KG1 (cell line): ENCODE data around the gene BAIAP2L2.

Experiments
- DNase-seq: peaks from one replicate; lab custom pipeline; 2025; lab: John Stamatoyannopoulos, UW

Gene BAIAP2L2

DNA sequence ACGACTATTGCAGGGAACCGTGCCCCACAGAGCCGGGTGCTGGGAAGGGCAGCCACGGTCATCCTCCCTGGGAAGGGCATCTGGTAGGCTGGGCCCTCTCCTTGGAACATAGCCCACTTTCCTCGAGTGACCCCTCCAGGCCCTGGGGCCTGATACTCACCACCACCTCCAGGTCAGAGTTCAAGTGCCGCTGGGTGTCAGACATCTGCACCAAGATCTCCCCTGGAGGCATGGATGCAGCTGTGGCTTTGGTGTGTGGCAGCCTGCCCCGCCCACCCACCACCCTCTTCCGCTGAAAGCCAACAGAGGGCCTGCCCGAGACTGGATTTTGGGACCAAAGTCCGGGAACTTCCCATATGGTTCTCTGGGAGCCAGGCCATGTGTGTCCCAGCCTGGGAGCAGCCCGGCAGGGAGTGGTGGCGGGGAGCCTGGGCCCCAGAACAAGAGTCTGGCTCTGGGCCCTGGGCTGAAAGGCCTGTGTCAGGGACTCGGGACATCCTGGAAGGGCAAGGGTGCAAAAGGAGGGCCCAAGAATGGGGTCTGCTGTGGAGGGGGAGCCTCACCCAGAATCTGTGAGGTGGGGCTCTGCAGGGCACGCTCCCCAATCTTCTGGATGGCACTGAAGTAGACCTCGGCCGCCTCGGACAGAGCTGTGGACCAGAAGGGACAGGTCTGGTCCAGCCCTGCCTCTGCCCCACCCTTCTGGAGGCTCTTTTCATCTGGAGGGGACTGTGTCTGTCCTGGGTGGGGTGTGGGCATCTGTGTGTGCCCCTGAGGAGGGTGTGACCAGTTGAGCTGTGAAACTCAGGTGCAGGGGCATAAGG lies 2.6 kb downstream of the BAIAP2L2 start:
- DNase-seq, result no peak

DNA sequence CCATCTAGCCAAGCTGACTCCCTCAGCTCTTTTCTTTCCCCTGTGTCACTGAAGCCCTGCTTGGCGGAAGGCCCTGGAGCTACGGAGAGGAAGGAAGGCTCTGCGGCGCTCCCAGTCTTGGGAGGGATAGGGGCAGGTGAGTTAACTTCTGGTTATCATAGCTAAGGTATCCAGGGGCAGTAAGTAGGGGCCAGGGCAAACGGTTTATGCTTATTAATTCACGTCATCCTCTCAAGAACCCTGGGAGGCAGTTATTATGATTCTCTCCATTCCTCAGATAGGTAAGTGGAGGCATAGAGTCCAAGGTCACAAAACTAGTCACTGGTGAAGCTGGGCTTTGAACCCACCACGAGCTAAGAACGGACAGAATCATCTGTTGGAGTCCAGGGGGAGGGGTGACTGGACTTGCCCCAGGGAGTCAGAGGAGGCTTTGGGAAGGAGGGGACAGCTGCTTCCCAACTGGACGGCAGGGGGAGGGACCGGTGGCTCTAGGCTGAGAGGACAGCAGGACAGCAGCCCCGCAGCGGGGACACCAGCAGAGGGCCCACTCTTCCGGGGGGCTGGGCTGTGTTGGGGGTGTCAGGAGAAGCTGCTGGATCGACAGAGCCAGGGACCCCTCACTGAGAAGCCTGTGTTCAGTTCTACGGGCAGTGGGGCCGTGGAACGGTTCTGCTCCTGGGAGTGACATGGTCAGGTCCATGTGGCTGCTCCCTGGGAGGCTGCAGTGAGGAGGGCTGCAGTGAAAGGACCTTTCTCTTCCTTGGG lies 3.5 kb downstream of the BAIAP2L2 start:
- DNase-seq, result no peak

DNA sequence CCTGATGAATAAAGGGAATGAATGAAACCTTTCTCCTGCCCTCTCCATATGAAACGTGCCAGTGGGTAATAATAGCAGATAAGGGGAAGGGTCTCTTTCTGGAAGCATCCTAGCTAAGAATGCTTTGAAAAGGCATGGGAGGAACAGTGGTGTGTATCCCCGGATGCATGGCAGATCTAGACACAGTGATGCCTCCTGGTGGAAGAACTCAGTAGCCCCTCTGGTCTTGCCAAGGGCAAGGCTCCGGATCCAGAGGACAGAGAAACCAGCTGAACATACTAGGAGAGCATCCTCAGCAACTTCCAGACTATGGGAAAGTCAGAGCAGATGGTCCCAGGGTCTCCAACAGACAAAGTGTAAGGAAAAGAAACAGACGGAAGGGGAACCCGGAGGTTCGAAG lies 6.4 kb downstream of the BAIAP2L2 start:
- DNase-seq, result no peak

DNA sequence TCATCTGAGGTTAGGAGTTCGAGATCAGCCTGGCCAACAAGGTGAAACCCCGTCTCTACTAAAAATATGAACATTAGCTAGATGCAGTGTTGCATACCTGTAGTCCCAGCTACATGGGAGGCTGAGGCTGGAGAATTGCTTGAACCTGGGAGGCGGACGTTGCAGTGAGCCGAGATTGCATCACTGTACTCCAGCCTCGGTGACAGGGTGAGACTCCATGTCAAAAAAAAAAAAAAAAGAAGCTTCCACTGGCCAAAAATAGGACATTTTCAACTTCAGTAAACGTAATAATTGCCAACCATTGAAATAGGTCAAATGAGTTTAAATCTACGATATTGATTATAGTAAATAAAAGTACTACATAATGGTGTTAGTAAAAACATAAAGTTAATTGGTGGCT lies 6.8 kb downstream of the BAIAP2L2 start:
- DNase-seq, result no peak

DNA sequence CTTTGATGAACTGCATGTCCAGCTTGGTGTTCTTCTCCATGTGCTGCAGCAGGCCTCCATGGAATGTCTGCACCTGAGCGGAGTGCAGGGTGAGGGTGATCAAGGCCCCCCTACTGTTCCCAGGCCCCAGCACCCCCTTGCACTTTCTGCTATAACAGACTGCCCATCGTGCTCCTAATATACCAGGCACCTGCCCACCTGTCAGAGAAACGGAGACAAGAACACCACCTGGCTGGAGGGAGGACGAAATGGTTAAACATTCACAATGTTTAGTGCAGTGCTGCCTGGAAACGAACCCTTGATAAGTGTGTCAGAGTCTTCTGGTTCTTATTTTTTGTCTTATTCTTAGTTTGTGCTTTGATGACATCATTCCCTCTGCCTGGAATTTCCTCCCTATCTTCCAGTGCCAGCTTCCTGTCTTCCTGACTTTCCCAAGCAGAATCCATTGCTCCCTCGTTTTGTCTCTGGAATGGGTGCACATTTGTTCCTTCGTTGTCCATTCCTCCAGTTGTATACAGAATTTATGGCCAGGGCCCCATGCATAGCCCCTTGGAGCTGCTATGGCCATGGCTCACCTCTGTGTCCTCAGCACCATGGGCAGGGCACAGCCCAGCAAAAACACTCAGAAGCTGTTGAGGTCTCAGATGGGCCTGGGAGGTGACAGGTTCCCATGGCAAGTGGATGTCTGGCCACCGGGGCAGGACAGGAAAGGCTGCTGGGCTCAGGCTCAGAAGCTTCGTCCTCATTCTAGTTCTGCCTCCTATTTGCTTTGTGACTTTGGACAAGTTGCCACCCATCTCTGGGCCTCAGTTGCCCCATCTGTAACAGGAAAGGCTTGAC lies 11.9 kb downstream of the BAIAP2L2 start:
- DNase-seq, result no peak

DNA sequence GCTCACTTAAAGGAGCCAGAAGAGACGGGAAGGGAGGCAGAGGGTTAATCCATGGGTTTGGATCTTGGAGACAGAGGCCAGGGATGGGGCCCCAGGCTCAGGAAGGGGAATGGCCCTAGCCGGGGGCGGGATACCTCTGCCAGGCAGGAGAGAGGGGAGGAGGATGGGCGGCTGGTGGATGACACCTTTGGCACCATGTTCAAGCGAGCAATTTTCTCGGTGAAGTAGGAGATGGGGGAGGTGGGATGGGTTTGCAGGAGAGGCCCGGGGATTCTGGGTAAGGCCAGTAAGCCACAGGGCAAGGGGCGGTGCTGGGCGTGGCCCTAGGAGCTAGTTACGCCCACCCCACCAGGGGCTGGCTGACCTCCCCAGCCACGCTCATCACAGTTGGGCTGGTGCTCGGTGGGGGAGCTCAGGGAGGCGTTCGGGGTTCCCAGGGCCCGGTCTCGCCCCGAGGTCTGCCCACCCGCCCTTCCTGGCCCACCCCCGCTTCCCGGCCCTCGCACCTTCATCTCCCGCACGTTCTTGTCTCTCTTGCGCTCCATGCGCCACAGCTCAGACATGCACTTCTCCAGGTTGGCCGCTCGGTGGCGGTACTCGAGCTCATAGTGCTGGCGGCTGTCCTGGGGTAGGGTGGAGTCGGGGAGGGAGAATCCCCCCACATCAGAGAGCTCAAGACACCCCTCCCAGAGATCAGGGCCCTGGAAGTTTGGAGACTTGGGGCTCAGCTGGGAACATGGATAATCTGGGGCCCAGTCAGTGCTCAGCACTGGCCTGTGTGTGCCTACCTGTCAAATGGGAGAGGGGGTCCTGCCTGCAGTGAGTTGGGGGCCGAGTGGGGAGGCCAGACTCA lies 12.7 kb downstream of the BAIAP2L2 start:
- no peak for DNase-seq

DNA sequence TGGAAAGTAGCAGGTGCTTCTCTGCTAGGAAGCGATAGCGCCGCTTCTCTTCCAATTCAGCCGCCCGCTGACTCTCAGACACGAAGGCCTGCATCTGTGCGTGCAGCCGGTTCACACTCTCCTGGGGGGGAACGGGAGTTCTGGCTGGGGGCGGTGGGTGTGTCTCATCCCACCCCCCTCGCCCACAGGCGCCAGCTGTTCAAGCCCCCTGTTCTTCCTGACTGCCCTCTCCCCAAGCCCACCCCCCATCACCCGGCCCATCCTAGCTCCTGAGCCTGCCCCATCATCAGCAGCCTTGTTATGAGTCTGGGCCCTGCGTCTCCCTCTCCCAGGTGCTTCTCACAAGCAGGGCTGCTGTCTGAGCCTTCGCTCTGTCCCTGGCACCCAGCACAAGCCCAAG lies 13.4 kb downstream of the BAIAP2L2 start:
- no peak for DNase-seq

DNA sequence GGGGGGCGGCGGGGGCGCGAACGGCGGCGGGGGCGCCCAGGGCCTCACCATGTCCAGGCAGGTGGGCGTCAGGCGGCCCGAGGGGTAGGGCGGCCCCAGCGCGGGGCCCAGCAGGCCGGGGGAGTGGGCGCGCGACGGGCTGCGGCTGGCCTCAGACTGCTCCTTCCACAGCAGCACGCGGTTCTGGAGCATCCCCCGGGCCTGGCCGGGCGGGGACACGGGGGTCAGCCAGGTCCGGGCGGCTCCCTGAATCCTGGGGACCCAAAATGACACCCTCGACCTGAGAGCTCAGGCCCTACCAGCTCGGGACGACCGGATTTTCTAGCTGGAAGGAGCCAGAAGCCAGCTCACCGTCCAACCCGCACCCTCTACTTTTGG lies 21.0 kb downstream of the BAIAP2L2 start:
- DNase-seq, result no peak

DNA sequence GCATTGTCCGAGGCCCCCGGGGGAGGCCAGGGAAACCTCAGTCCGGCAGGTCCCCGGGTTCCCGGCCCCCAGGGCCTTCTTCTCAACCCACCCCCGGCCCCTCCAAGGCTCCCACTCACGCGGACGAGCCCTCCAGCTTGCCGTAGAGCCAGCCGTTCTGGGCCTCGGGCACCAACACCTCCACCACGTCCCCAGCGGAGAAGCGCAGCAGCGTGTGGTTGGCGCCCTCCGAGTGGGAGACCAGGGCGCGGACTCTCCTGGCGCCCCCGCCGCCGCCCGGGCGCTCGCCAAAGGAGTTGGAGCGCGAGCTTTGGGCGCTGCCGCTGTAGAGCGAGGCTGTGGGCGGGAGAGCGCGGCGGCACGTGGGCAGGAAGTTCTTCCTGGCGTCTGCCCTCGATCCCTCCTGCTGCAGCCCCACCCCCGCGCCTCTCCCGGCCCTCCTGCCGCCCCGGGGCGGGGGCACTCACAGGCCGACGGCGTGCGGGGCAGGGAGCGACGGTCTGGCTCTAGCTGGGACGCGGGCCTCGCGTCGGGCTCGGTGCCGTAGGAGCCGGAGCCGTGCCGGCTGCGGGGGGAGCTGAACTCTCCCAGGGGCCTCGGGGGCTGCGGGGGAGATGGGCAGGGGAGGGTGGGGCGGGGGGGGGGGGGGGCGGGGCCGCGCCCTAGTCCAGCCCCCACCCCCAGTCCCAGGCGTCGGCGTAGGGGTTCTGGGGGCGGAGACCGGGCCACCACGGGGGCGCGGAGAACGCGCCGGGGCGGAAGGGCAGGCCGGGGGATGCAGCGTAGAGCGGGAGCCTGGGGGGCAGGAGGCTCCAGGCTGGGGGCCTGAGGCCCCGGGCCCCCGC lies 21.6 kb downstream of the BAIAP2L2 start:
- DNase-seq, result no peak

DNA sequence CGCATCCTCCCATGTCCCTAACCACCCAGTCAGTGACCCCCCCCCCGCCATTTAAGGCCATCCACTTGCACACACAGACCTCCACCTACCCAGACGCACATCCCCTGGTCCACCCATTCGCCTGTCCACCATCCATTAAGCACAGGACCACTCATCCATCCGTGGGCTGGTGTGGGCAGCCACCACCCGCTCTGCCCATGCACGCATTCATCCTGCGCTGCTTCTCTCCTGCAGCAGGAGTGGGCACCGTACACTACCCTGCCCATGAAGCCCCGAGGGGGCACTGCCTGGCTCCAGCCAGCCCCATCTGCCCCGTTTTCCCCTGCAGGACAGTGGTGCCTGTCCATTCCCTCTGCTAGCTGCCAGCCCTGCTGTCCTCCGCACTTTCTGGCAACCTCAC lies 22.6 kb downstream of the BAIAP2L2 start:
- no peak for DNase-seq

DNA sequence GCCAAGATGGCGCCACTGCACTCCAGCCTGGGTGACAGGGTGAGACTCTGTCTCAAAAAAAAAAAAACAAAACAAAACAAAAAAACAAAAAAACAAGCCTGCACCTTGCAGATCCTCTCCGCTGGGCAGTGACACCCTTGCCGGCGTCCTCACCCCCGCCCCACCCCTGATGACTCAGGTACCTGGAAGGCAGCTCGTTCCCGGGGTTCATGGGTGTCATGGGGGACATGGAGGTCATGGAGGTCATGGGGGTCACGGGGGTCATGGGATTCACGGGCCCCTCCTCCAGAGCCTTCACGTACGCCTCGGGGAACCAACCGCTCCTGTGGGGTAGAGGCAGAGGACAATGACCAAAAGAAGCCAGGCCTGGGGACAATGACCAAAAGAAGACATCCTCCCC lies 23.5 kb downstream of the BAIAP2L2 start:
- DNase-seq, result no peak

DNA sequence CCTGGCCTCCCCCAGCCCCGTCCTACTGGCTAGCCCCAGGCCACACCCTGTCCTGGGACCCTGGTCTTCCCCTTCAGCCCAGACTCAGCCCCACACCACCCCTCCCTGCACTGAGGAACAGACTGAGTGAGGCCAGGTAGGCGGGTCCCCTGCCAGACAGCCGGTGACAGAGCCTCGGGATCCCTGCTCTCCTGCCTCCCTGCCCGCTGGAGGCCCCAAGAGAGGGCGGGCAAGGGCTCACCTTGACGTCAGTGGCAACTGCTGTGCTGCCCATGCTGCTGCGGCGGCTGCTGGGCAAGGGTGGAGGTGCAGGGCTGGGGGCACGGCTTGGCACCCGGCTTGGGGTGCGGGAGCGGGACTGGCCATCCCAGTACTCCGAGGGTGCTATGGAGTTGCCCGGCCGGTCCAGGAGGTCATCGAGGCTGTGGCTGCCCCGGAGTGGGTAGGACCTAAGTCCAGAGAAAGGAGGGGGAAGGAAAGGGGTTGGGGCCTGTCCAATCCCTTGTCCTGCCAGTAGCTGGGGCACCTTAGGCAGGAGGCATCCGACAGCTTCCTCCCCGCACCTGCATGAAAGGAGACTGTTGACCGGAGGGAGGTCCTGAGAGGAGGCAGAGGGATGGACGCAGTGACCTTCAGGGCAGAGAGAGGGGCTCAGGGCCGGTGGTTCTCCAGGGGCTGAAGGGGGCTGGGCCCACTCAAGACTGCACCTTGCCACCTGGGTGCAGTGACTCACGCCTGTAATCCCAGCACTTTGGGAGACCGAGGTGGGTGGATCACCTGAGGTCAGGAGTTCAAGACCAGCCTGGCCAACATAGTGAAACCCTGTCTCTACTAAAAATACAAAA lies 24.3 kb downstream of the BAIAP2L2 start:
- DNase-seq, result no peak

DNA sequence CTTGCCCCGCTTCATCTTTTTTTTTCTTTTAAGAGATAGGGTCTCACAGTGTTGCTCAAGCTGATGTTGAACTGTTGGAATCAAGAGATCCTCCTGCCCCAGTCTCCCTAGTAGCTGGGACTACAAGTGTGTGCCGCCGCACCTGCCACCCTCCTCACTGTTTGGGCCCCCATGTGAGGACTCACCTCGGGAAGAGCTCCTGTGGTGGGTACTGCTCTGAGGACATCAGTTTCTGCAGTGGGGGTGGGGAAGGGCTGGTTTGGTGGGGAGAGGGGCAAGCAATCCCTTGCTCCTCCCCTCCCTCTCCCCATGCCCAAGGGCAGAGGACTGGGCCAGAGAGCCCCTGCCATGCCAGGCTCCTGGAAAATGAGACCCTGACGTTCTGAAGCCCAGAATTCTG lies 25.0 kb downstream of the BAIAP2L2 start:
- no peak for DNase-seq

DNA sequence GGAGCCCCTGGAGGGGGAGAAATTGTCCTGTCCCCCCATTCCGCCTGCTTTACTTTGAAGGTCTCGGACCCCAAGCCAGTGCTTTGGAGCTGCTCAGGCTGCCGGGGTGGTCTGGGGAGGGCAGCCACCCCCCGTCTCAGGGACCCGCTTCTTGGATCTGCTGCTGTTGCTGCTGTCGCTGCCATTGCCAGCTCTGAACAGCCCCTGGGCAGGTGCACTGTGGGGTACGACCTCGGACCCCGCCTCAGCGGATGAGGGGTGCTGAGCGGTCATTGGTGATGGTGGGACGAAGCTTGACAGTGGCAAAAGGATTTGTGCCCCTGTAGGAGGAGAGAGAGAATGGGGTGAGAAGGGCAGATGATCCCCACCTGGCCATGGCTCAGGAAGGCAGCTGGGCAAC lies 25.4 kb downstream of the BAIAP2L2 start:
- no peak for DNase-seq

DNA sequence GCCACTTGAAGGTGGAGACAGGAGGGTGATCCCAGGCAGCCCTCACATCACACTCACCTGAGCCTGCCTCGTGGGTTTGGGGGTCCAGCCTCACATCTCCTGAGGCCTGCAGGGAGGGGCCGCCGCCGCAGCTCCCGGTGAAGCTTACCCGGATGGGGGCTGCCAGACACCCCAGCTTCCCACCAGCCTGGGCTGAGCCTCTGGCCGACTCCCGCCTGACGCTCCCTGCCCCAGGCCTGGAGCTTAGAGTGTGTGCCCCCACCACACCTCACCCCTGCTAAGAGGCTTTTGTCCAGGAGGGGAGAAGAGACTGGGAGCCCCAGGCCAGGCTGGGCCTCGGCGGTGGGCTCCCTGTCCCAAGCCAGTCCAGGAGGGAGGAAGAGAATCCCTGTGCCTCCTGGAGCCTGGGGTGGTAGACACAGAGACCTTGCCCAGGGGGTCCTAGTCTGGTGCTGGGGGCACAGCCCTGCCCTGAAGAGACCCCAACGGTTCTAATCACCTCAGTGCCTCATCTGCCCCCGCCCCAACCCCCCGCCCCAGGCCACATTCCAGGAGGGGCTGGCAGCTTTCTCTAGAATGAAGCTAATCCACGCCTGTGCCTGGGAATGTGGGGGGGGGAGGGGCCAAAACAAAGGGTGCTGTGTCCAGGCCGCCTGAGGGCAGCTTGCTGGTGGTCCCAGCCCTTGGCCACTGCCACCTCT lies 26.4 kb downstream of the BAIAP2L2 start, which contains the start of gene SLC16A8:
Gene SLC16A8, minus strand, starts transcription at position 254 of the 701 bp plus-strand sequence. CDS start 1,311 bp downstream, outside the sequence.
- no peak for DNase-seq

DNA sequence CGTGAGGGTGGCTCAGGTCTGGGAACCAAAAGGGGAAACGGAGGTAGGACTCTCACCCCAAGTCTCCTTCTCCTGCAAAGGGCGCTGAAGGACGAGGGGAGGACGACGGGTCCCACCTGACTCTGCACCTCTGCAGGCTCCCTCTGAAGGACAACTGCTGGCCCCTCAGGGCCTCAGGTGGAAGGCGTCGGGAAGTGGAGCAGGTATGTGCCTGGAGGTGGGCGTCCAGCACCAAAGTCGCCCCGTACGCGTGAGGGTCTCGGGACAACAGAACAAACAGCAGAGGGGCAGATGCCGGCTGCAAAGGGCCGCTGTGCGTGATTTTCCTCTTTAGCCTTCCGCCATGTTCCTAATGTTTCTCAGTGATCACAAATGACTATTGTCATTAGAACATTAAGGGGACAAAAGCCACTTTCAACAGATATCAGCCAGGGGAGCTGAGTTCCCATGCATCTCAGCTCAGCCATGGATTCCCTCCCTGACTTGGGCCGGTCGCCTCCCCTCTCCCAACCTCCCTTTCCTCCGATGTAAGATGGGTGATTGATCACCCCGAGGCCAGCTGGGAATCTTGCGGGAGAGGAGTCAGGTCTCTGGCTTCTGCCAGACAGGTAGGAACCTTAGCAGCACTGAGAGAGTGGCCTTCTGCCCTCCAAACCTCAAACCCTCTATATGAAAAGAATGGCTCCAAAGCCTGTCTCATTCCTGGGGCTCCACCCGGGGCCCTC lies 27.3 kb downstream of the BAIAP2L2 start:
- no peak for DNase-seq

DNA sequence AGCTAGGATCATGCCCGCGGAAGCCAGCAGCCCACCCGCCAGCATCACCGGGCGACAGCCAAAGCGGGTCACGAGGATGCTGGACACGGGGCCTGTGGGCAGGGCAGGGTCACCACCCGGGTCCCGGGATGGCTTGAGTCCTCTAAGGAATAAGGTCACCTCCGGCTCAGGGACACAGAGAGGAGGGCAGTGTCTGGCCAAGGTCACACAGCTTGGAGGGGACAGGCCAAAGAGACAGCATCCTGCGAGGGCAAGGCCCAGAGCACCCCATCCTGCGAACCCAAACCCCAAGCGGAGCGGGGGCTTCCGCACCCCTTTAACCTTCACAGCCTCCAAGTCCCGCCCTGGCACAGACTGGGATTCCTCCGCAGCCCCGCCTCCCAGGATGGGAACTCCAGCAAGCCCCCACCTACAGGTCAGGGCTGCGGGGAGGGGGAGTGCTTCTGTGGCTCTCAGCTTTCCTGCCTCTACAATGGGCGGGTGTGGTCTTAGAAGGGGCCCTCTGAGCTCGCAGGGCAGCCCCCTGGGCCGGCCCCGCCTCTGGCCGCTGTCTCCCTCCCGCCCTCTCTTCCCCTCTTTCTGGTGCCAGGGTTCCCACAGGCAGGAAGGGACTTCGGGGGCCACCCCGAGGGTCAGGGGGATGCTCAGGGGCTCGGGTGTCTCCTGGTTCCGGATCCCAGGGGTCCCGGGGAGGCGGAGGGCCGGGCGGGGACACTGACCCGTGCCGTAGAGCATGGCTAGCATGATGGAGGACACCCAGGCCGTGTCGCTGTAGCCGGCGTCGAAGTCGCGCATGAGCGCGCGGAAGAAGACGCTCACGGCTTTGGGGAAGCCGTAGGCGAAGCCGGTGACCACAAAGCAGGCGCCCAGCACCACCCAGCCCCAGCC lies 28.3 kb downstream of the BAIAP2L2 start:
- no peak for DNase-seq

DNA sequence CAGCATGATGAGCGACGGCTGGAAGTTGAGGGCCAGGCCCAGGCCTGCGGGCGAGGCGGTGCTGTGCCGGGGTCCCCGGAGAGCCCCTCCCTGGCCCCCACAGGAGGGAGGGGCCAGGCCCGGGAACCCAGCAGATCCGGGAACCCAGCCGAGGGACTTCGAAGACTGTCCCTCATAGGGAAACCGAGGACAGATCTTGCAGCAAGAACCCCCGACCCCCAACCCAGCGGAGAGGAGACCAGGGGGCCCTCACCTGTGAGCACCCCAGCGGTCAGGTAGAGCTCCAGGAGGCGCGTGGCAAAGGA lies 28.9 kb downstream of the BAIAP2L2 start:
- DNase-seq, result no peak
